ENCODE measurements around the gene MMP24.

MMP24 gene

GRCh38 chr20:35286077-35286898, 59.8 kb downstream of the MMP24 start:
- Histone ChIP-seq H4K12ac (ENCODE audit: low read depth, low read length) (no peak overlapping the region), H3K4me3 (ENCODE audit: low read depth, low read length) (no peak overlapping the region), H3K4me1 (ENCODE audit: control insufficient read depth in 1 of 2, insufficient read depth in 2 of 2, low read length in 2 of 2) (peaks cover 7 to 8% of the 10 kb centered on the region in 2 experiments), H2BK12ac (ENCODE audit: low read length) (no peak overlapping the region), H4K8ac (ENCODE audit: low read depth, low read length) (no peak overlapping the region), H3K27ac (ENCODE audit: low read depth, low read length) (no peak overlapping the region), H2BK5ac (ENCODE audit: low read depth, low read length, poor library complexity) (no peak overlapping the region), H2BK120ac (ENCODE audit: insufficient read depth, low read length, poor library complexity) (no peak overlapping the region), H3K27me3 (ENCODE audit: insufficient read depth, low read length) (no peaks in the 10 kb centered on the region), H3K9ac (ENCODE audit: low read length) (no peak overlapping the region), H2AK5ac (ENCODE audit: low read length) (no peak overlapping the region), H2AFZ (ENCODE audit: insufficient read depth, low read length, poor library complexity) (no peak overlapping the region), H3K4me2 (ENCODE audit: low read length) (no peak overlapping the region), H3K36me3 (ENCODE audit: control insufficient read depth in 1 of 2, insufficient read depth in 2 of 2, low read length in 2 of 2) (peaks cover 3 to 5% of the 10 kb centered on the region in 2 experiments), H3K4ac (ENCODE audit: low read depth, low read length) (no peak overlapping the region), H3K9me3 (ENCODE audit: insufficient read depth, low read depth, low read length) (peaks cover 3% of the 10 kb centered on the region), H3K18ac (ENCODE audit: low read length) (no peak overlapping the region), H3K79me1 (ENCODE audit: low read length) (peaks cover 10% of the 10 kb centered on the region), H3K23ac (ENCODE audit: low read length) (no peak overlapping the region), H3K14ac (ENCODE audit: low read length) (no peak overlapping the region), H4K91ac (ENCODE audit: low read depth, low read length) (no peak overlapping the region), H3K79me2 (ENCODE audit: control insufficient read depth, insufficient read depth, low read length, poor library complexity) (peaks cover 13% of the 10 kb centered on the region)
- no peak for DNase-seq
- WGBS (ENCODE audit: extremely low coverage, insufficient coverage, insufficient read length), result no CpG with 5 or more reads among the region's 12 CpGs

- Histone ChIP-seq H4K12ac (ENCODE audit: low read depth, low read length) (no peak overlapping the region), H2BK120ac (ENCODE audit: insufficient read depth, low read length, poor library complexity) (no peak overlapping the region), H3K23ac (ENCODE audit: low read length) (no peak overlapping the region), H3K9ac (ENCODE audit: low read length) (no peak overlapping the region), H4K8ac (ENCODE audit: low read depth, low read length) (no peak overlapping the region), H2AFZ (ENCODE audit: insufficient read depth, low read length, poor library complexity) (no peak overlapping the region), H2BK5ac (ENCODE audit: low read depth, low read length, poor library complexity) (no peak overlapping the region), H3K79me1 (ENCODE audit: low read length) (peaks cover 10% of the 10 kb centered on the region), H3K18ac (ENCODE audit: low read length) (no peak overlapping the region), H3K27me3 (ENCODE audit: insufficient read depth, low read length) (no peaks in the 10 kb centered on the region), H3K36me3 (ENCODE audit: control insufficient read depth in 1 of 2, insufficient read depth in 2 of 2, low read length in 2 of 2) (peaks cover 0 to 2% of the 10 kb centered on the region in 2 experiments), H4K91ac (ENCODE audit: low read depth, low read length) (no peak overlapping the region), H3K4ac (ENCODE audit: low read depth, low read length) (no peak overlapping the region), H3K79me2 (ENCODE audit: control insufficient read depth, insufficient read depth, low read length, poor library complexity) (peaks cover 13% of the 10 kb centered on the region), H3K4me3 (ENCODE audit: low read depth, low read length) (no peak overlapping the region), H3K9me3 (ENCODE audit: insufficient read depth, low read depth, low read length) (peaks cover 3% of the 10 kb centered on the region), H3K4me1 (ENCODE audit: control insufficient read depth in 1 of 2, insufficient read depth in 2 of 2, low read length in 2 of 2) (peaks cover 7 to 8% of the 10 kb centered on the region in 2 experiments), H3K4me2 (ENCODE audit: low read length) (no peak overlapping the region), H2AK5ac (ENCODE audit: low read length) (no peak overlapping the region), H3K14ac (ENCODE audit: low read length) (no peak overlapping the region), H3K27ac (ENCODE audit: low read depth, low read length) (no peak overlapping the region), H2BK12ac (ENCODE audit: low read length) (no peak overlapping the region)
- no peak for DNase-seq
- WGBS (ENCODE audit: extremely low coverage, insufficient coverage, insufficient read length), result no CpG with 5 or more reads among the region's 17 CpGs
These were observed 60.5 kb downstream of the MMP24 start for GRCh38 chr20:35286899-35287508.

GRCh38 chr20:35287509-35288324, 61.2 kb downstream of the MMP24 start:
- no peak overlapping the region for H3K18ac ChIP-seq (ENCODE audit: low read length)
- H3K36me3 ChIP-seq (ENCODE audit: control insufficient read depth in 1 of 2, insufficient read depth in 2 of 2, low read length in 2 of 2), result peaks cover 0 to 2% of the 10 kb centered on the region in 2 experiments
- no peak overlapping the region for H4K12ac ChIP-seq (ENCODE audit: low read depth, low read length)
- no peak overlapping the region for H3K4ac ChIP-seq (ENCODE audit: low read depth, low read length)
- WGBS (ENCODE audit: extremely low coverage, insufficient coverage, insufficient read length), result no CpG with 5 or more reads among the region's 28 CpGs
- no peak overlapping the region for H2BK5ac ChIP-seq (ENCODE audit: low read depth, low read length, poor library complexity)
- H3K4me3 ChIP-seq (ENCODE audit: low read depth, low read length), result no peak overlapping the region
- H3K9me3 ChIP-seq (ENCODE audit: insufficient read depth, low read depth, low read length), result peaks cover 3% of the 10 kb centered on the region
- no peak overlapping the region for H2AK5ac ChIP-seq (ENCODE audit: low read length)
- H3K23ac ChIP-seq (ENCODE audit: low read length), result no peak overlapping the region
- no peak overlapping the region for H3K27ac ChIP-seq (ENCODE audit: low read depth, low read length)
- no peak overlapping the region for H2BK12ac ChIP-seq (ENCODE audit: low read length)
- no peak overlapping the region for H3K4me2 ChIP-seq (ENCODE audit: low read length)
- no peak overlapping the region for H3K14ac ChIP-seq (ENCODE audit: low read length)
- no peak overlapping the region for H4K8ac ChIP-seq (ENCODE audit: low read depth, low read length)
- H2BK120ac ChIP-seq (ENCODE audit: insufficient read depth, low read length, poor library complexity), result no peak overlapping the region
- no peak for DNase-seq
- H4K91ac ChIP-seq (ENCODE audit: low read depth, low read length), result no peak overlapping the region
- H3K27me3 ChIP-seq (ENCODE audit: insufficient read depth, low read length), result no peaks in the 10 kb centered on the region
- peaks cover 7 to 8% of the 10 kb centered on the region in 2 experiments for H3K4me1 ChIP-seq (ENCODE audit: control insufficient read depth in 1 of 2, insufficient read depth in 2 of 2, low read length in 2 of 2)
- H3K79me1 ChIP-seq (ENCODE audit: low read length), result peaks cover 10% of the 10 kb centered on the region
- H3K9ac ChIP-seq (ENCODE audit: low read length), result no peak overlapping the region
- H3K79me2 ChIP-seq (ENCODE audit: control insufficient read depth, insufficient read depth, low read length, poor library complexity), result peaks cover 13% of the 10 kb centered on the region
- H2AFZ ChIP-seq (ENCODE audit: insufficient read depth, low read length, poor library complexity), result no peak overlapping the region

GRCh38 chr20:35288325-35289060, 62.0 kb downstream of the MMP24 start:
- Histone ChIP-seq H4K8ac (ENCODE audit: low read depth, low read length) (no peak overlapping the region), H3K9me3 (ENCODE audit: insufficient read depth, low read depth, low read length) (peaks cover 3% of the 10 kb centered on the region), H3K4me2 (ENCODE audit: low read length) (no peak overlapping the region), H4K12ac (ENCODE audit: low read depth, low read length) (no peak overlapping the region), H3K36me3 (ENCODE audit: control insufficient read depth in 1 of 2, insufficient read depth in 2 of 2, low read length in 2 of 2) (peaks cover 0 to 1% of the 10 kb centered on the region in 2 experiments), H3K14ac (ENCODE audit: low read length) (no peak overlapping the region), H3K79me1 (ENCODE audit: low read length) (peaks cover 10% of the 10 kb centered on the region), H2BK5ac (ENCODE audit: low read depth, low read length, poor library complexity) (no peak overlapping the region), H3K4ac (ENCODE audit: low read depth, low read length) (no peak overlapping the region), H2BK120ac (ENCODE audit: insufficient read depth, low read length, poor library complexity) (no peak overlapping the region), H3K4me3 (ENCODE audit: low read depth, low read length) (no peak overlapping the region), H3K18ac (ENCODE audit: low read length) (no peak overlapping the region), H3K27ac (ENCODE audit: low read depth, low read length) (no peak overlapping the region), H3K4me1 (ENCODE audit: control insufficient read depth in 1 of 2, insufficient read depth in 2 of 2, low read length in 2 of 2) (peaks cover 5% of the 10 kb centered on the region in 2 experiments), H2AK5ac (ENCODE audit: low read length) (no peak overlapping the region), H2BK12ac (ENCODE audit: low read length) (no peak overlapping the region), H4K91ac (ENCODE audit: low read depth, low read length) (no peak overlapping the region), H3K23ac (ENCODE audit: low read length) (no peak overlapping the region), H2AFZ (ENCODE audit: insufficient read depth, low read length, poor library complexity) (no peak overlapping the region), H3K27me3 (ENCODE audit: insufficient read depth, low read length) (no peaks in the 10 kb centered on the region), H3K79me2 (ENCODE audit: control insufficient read depth, insufficient read depth, low read length, poor library complexity) (peaks cover 11% of the 10 kb centered on the region), H3K9ac (ENCODE audit: low read length) (no peak overlapping the region)
- DNase-seq, result no peak
- no CpG with 5 or more reads among the region's 19 CpGs for WGBS (ENCODE audit: extremely low coverage, insufficient coverage, insufficient read length)
